ENCODE measurements around the gene CALCOCO1.
A peak's percentile ranks its signal among the peaks of the same experiment; 100 is the strongest.
"Not testable (repeated sequence)": the region's sequence is repeated elsewhere in the genome, so short reads cannot be mapped to it uniquely, and the experiment has no call there.

Gene CALCOCO1

GRCh38 chr12:53727310-53728041 lies at the start of gene CALCOCO1:
TSS of gene CALCOCO1 (minus strand) at chr12:53727452. CDS start at chr12:53725242, 2,210 bp downstream.
- DNase-seq (ENCODE audit: low read depth in 1 of 2, low spot score in 1 of 2) = peak; percentile 88 to 92

GRCh38 chr12:53776872-53777271 lies 49.6 kb upstream of the CALCOCO1 start:
- DNase-seq (ENCODE audit: low read depth in 1 of 2, low spot score in 1 of 2) = no peak

- DNase-seq (ENCODE audit: low read depth in 1 of 2, low spot score in 1 of 2) = no peak
Measured at GRCh38 chr12:53775478-53776145, 48.4 kb upstream of the CALCOCO1 start.

GRCh38 chr12:53770281-53770680 lies 43.0 kb upstream of the CALCOCO1 start:
- DNase-seq (ENCODE audit: low read depth in 1 of 2, low spot score in 1 of 2) = no peak

- no peak for DNase-seq (ENCODE audit: low read depth in 1 of 2, low spot score in 1 of 2)
Measured at GRCh38 chr12:53768976-53769375, 41.7 kb upstream of the CALCOCO1 start.

GRCh38 chr12:53766881-53767280 lies 39.6 kb upstream of the CALCOCO1 start:
- no peak for DNase-seq (ENCODE audit: low read depth in 1 of 2, low spot score in 1 of 2)

GRCh38 chr12:53765891-53766290 lies 38.6 kb upstream of the CALCOCO1 start:
- no peak for DNase-seq (ENCODE audit: low read depth in 1 of 2, low spot score in 1 of 2)

GRCh38 chr12:53764615-53765014 lies 37.4 kb upstream of the CALCOCO1 start:
- DNase-seq (ENCODE audit: low read depth in 1 of 2, low spot score in 1 of 2) = no peak

- DNase-seq (ENCODE audit: low read depth in 1 of 2, low spot score in 1 of 2) = not testable (repeated sequence)
Measured at GRCh38 chr12:53762793-53763192, 35.5 kb upstream of the CALCOCO1 start.

GRCh38 chr12:53761306-53761705 lies 34.1 kb upstream of the CALCOCO1 start:
- DNase-seq (ENCODE audit: low read depth in 1 of 2, low spot score in 1 of 2) = no peak

GRCh38 chr12:53759261-53759660 lies 32.0 kb upstream of the CALCOCO1 start:
- DNase-seq (ENCODE audit: low read depth in 1 of 2, low spot score in 1 of 2) = no peak

- no peak for DNase-seq (ENCODE audit: low read depth in 1 of 2, low spot score in 1 of 2)
Measured at GRCh38 chr12:53758730-53759103, 31.5 kb upstream of the CALCOCO1 start.

GRCh38 chr12:53758081-53758729 lies 31.0 kb upstream of the CALCOCO1 start:
- no peak for DNase-seq (ENCODE audit: low read depth in 1 of 2, low spot score in 1 of 2)

- peak; percentile 49 to 71 for DNase-seq (ENCODE audit: low read depth in 1 of 2, low spot score in 1 of 2)
Measured at GRCh38 chr12:53757101-53757770, 30.0 kb upstream of the CALCOCO1 start.

GRCh38 chr12:53756300-53757100 lies 29.2 kb upstream of the CALCOCO1 start:
- no peak for DNase-seq (ENCODE audit: low read depth in 1 of 2, low spot score in 1 of 2)

- DNase-seq (ENCODE audit: low read depth in 1 of 2, low spot score in 1 of 2) = no peak
Measured at GRCh38 chr12:53755893-53756292, 28.6 kb upstream of the CALCOCO1 start.

GRCh38 chr12:53755451-53755891 lies 28.2 kb upstream of the CALCOCO1 start:
- DNase-seq (ENCODE audit: low read depth in 1 of 2, low spot score in 1 of 2) = no peak

- DNase-seq (ENCODE audit: low read depth in 1 of 2, low spot score in 1 of 2) = no peak
Measured at GRCh38 chr12:53754633-53755264, 27.5 kb upstream of the CALCOCO1 start.

- DNase-seq (ENCODE audit: low read depth in 1 of 2, low spot score in 1 of 2) = no peak
Measured at GRCh38 chr12:53754188-53754585, 26.9 kb upstream of the CALCOCO1 start.

- DNase-seq (ENCODE audit: low read depth in 1 of 2, low spot score in 1 of 2) = no peak
Measured at GRCh38 chr12:53752621-53753020, 25.4 kb upstream of the CALCOCO1 start.

Data from stimulated activated CD4-positive, alpha-beta T cell treated with anti-CD3 and anti-CD28 coated beads, Interleukin-15, amount 100 ng/mL, for 1 hour (primary cell).